GM10847 (cell line): ENCODE results near the gene KCNJ6.

Source experiments
- POLR2A ChIP-seq: IDR thresholded peaks from 2 replicates; pipeline ENCODE4 v1.6.1; 2011; ENCODE audit not compliant: insufficient read length; ENCODE audit errors: extremely low read depth

The KCNJ6 gene

DNA sequence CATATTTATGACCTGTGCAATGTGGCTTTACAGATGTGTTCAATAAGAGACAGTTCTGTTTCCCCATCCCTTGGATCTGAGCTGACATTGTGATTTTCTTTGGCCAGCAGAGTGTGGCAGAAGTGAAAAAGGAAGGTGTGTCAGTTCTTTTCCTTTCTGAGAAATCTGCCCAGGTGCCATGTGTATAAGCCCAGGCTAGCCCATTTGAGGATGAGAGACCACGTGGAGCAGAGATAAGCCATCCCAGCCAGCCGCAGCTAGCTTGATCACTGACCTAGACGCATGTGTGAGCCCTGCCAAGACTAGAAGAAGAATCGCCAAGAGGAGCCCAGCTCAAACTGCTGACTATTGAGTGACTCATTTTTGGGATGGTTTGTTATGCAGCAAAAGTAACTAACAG, 127.8 kb downstream of the KCNJ6 start:
- TF ChIP-seq POLR2A, result no peak

- TF ChIP-seq POLR2A, result no peak
Observed at GRCh38 chr21:37787456-37787855, 128.8 kb downstream of the KCNJ6 start.

DNA sequence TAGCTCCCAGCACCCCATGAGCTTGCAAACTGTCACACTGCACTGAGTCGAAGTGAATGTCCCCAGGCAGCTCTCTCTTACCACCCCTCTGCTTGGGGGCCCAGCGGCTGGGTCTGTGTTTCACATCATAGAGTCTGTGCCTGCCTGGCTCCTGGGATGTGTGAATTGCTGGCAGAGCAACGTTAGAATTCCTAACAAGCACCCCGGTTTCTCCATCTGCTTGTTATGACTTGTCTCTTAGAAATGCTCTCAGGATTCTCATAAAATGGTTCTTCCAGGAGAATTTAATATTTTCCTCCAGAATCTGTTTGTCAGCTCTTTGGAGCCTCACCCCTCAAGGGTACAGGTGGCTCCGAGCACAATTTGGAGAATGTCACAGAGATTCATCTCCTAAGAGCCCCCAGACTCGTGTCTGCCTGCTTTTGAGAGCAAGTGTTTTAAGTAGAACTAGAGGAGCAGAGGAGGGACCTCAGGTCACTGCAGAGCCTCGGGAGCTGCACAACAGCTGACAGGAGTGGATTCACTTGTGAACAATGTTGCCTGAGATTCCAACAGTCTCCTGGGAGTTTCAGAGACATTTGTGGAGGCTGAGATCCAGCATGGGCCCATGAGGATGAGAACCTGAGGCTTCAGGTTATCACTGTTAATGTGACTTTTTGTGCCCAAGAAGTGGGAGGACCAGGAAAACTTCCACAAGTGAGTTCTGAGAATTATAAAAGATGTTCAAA, 131.5 kb downstream of the KCNJ6 start:
- TF ChIP-seq POLR2A, result no peak

DNA sequence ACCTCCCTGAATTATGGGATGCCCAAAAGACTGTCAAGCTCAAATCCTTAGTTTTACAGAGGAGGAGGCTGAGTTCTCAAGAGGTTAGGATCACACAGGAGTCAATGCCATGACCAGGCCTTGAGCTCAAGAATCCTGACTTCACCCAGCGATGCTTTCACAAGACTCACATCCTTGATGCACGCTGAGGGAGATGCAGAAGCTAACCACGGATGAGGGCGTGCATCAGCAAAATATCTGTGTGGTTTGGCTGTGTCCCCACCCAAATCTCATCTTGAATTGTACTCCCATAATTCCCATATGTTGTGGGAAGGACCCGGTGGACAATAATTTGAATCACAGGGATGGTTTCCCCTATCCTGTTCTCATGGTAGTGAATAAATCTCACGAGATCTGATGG, 133.2 kb downstream of the KCNJ6 start:
- no peak for TF ChIP-seq POLR2A

DNA sequence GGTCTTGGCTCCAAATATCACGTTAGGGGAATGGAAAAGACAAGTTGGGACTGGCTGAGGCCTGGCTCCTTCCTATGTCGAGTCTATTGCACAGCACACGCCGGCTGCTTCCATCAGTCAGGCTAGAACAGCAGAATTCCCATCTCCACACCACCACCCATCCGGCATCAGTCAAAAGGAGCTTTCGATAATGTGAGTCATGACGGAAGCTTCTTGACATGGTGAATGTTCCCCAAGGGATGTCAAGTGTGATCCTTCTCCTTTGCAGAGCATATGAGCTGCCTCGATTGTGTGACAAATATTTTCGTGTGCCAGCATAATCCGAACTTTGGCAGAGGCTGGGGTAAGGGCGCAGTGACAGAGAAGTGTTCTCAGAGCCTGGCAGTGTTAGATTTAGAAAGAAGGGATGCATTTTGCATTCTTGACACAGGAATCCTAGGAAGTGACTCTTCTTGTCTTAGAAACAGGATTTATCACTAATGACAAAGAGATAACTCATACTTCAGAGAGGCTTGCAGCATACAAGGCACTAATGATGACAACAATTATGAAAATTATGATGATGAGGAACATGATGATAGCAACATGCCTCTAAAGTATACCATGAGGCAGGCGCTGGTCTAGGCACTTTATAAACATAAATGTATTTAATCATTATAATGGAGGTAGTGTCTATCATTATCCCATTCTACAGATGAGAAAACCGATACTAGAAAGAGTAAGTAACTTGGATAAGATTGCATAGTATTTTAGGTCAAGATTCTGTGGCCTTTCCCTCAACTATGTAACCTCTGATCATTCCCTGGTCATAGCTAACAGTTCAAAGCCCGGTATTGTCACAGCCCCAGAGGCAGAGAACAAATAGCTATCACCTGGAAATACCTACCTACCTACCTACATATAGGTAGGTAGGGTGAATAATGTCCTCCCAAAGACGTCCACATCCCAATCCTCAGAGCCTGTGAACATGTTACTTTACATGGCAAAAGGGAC, 135.0 kb downstream of the KCNJ6 start:
- TF ChIP-seq POLR2A, result no peak

GRCh38 chr21:37771181-37771580, 145.1 kb downstream of the KCNJ6 start:
- TF ChIP-seq POLR2A, result no peak

GRCh38 chr21:37770461-37770860, 145.8 kb downstream of the KCNJ6 start:
- no peak for TF ChIP-seq POLR2A

DNA sequence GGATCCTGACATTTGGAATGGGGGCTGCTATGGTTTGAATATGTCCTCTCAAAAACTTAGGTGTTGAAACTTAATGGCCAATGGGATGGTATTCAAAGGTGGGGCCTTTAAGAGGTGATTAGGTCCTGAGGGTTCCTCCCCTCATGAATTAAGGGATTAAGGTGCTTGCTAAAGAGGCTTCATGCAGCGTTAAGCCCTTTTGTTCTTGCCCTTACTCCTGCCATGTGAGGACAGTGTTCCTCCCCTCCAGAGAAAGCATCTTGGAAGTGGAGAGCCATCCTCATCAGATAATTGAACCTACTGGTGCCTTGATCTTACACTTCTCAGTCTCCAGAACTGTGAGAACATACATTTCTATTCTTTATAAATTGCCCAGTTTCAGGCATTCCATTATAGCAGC, 146.6 kb downstream of the KCNJ6 start:
- no peak for TF ChIP-seq POLR2A

DNA sequence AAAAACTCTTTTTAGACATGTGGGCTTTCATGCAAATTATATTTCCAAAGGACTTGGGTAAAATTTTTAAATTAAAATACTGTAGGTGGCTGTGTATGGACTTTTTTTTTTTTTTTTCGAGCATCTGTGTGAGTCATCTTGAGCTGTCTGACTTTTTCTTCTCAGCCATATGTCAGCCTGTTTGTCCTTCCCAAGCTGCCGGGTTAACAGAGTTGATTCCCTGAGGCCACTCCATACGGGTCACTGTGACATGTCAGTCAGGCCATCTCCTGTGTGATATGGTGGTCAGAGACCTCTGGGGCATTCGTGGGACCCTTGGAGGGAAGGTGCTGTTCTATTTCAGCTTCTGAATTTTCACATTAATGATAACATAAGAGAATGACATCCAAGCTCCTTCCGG, 148.3 kb downstream of the KCNJ6 start:
- no peak for TF ChIP-seq POLR2A

- TF ChIP-seq POLR2A, result no peak
Observed at GRCh38 chr21:37766129-37766528, 150.1 kb downstream of the KCNJ6 start.

GRCh38 chr21:37765221-37765900, 150.9 kb downstream of the KCNJ6 start:
- TF ChIP-seq POLR2A, result no peak

GRCh38 chr21:37764691-37765090, 151.6 kb downstream of the KCNJ6 start:
- TF ChIP-seq POLR2A, result no peak

- no peak for TF ChIP-seq POLR2A
Observed at GRCh38 chr21:37763298-37763697, 153.0 kb downstream of the KCNJ6 start.

DNA sequence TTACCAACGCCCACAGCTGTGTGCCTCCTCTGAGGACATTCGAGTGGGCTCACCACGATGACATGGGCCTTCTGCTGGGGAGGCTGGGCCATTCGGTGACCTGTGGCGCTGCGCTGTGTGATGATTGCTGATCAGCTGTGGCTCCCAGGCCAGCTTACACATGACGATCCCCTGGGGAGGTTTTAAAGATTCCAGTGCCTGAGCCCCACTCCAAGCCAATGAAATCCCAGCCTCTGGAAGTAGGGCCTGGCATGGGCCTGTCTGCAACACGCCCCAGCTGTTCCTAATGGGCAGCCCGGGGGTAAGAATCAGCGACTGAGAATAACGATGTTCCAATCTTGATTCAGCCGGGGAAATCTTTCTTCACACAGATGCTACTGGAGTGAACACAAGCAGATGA, 153.7 kb downstream of the KCNJ6 start:
- no peak for TF ChIP-seq POLR2A

DNA sequence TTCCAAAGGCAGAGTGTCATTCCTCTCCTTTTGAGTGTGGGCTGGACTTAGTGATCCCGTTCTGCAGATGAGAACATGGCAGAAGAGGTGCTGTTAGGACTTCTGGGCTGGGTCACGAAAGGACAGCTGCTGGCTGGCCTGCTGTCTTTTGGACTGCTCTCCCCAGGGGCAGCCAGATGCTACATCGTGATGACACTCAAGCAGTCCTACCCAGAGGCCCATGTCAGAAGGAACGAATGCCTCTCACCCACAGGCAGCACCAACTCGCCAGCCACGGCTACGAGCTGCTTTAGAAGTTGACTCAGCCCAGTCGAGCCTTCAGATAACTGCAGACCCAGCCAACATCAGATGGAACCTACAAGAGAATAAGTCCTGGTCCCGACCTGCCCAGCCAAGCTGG, 156.5 kb downstream of the KCNJ6 start:
- TF ChIP-seq POLR2A, result no peak

- no peak for TF ChIP-seq POLR2A
Observed at GRCh38 chr21:37758982-37759381, 157.3 kb downstream of the KCNJ6 start.
